HG03558 (cell line): ENCODE measurements around the gene KCNN1.
"Not testable (repeated sequence)": the region's sequence is repeated elsewhere in the genome, so short reads cannot be mapped to it uniquely, and the experiment has no call there.

ENCODE experiments used
- ATAC-seq: cut with Tn5 transposase; IDR thresholded peaks from one replicate; pipeline ENCODE4 v1.9.1; 2021; ENCODE audit warnings: moderate number of reproducible peaks; ENCODE audit not compliant: unreplicated experiment; ENCODE audit errors: extremely low read depth

The KCNN1 gene

DNA sequence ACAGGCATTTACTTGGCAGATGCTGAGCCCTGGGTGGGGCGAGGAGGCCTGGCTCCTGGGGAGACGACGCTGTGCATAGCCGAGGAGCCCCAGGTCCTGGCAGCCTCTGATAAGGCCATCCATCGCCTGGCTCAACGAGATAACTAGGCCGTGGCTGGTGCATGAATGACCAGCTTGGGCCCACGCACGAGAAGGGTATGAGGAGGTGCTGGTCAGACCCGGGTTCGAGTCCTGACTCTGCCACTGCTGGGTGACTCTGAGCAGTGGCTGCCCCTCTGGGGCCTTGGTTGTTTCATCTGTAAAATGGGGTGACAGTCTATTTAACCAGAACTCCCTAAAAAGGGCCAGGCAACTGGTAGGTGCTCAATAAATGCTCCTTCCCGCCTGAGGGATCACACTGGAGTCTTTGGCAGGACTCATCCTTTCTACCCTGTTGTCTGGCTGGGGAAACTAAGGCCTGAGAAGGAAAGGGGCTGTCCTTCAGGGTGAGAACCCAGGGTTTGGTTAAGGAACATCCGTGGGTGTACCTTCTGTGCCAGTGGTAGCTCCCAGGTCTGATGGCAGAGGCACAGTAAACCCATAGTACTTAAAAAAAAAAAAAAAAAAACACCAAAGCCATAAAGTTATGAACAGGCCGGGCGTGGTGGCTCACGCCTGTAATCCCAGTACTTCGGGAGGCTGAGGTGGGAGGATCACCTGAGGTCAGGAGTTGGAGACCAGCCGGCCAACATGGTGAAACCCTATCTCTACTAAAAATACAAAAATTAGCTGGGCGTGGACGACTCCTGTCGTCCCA is 33.0 kb downstream of the KCNN1 start:
- ATAC-seq, result no peak

DNA sequence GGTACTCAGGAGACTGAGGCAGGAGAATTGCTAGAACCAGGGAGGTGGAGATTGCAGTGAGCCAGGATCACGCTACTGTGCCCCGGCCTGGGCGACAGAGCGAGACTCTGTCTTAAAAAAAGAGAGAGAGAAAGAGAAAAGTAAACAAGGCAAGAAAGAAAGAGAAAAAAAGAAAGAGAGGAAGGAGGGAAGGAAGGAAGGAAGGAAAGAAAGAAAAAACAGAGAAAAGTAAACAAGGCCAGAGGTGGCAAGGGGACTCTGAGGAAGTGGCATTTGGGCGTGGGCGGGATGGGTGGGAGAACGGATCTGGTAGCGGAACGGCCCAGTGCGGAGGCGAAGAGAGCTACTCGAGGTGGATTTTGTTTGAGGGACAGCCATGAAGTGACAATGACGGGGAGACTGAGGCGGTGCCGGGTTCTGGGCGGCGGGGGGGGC is 33.6 kb downstream of the KCNN1 start:
- ATAC-seq, result no peak

DNA sequence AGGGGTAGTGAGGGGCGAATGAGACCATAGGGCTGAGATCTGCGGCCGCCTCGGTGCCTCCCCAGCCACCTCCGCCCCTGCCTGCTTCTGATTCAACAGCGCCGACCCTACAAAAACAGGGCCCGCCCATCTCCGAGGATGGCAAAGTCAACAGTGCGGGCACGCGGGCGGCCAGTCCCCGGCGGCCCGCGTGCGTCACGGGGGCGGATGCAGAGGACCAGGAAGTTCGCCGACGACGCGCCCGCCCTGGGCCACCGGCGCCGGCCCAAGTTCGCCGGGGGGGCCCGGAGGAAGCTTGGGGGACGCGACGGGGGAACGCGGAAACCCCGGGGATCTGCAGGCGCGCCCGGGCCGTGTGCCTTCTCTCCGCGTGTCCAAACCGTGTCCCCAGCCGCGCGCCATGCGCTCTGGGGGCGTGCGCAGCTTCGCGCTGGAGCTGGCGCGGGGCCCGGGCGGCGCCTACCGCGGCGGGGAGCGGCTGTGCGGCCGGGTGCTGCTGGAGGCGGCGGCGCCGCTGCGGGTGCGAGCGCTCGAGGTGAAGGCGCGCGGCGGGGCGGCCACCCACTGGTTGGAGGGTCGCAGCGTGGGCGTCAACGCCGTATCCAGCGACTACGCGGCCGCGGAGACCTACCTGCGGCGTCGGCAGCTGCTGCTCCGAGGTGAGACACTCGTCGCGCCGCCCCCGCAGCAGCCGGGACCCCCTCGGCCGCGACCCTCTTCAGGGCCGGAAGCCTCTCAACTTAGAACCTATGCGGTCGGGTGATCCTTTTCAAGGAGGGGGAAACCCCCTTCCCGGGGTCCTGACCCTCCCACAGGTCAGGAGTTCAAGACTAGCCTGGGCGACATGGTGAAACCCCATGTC is 34.2 kb downstream of the KCNN1 start:
- no peak for ATAC-seq

DNA sequence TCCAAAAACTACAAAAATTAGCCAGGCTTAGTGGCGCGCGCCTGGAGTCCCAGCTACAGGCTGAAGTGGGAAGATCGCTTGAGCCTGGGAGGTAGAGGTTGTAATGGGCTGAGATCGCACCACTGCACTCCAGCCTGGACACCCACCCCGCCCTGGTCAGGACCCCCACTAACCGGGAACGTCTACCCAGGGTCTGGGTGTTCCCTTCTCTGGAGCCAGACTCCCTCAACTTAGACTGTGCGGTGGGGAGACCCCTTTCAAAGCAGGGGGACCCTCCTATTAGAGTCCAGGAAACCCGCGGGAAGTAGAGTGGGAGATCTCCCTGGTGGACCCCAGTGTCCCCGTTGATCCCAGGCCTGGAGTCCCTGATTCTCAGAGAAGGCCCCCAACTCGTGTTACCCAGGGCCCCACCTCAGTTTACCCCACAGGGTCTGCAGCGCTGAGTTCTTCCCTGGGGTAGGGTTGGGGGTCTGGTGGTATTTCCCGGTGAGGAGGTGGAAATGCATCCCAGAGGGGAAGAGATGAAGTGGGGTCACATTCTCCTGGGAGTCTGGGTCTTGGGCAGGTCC is 35.0 kb downstream of the KCNN1 start:
- ATAC-seq, result no peak

DNA sequence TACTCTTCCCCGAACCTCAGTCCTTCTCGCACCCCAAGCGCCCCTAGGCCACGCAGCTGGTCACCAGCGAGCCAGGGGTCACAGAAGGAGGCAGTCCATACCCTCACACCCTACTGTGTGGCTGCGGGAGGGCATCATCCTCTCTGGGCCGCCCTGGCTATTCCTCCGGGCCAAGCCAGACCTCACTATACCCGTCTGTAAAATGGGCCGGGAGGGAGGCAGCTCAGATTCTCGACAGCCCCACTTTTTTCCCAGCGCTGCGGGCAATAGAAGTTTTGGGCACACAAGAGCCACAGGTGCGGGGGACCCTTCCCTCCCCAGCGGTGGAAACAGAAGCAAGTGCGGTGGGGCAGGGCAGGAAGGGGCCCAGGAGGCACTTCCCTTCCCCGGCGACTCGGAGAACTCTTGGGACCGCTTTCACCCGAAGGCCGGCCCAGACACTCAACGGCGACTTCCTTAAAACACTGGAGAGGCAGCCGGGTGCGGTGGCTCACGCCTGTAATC is 35.5 kb downstream of the KCNN1 start:
- ATAC-seq, result no peak

DNA sequence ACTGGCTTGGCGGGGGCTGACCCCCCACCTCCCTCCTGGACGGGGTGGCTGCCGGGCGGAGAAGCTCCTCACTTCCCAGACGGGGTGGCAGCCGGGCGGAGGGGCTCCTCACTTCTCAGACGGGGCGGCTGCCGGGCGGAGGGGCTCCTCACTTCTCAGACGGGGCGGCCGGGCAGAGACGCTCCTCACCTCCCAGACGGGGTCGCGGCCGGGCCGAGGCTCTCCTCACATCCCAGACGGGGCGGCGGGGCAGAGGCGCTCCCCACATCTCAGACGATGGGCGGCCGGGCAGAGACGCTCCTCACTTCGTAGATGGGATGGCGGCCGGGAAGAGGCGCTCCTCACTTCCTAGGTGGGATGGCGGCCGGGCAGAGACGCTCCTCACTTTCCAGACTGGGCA is 38.8 kb downstream of the KCNN1 start:
- ATAC-seq, result not testable (repeated sequence)

DNA sequence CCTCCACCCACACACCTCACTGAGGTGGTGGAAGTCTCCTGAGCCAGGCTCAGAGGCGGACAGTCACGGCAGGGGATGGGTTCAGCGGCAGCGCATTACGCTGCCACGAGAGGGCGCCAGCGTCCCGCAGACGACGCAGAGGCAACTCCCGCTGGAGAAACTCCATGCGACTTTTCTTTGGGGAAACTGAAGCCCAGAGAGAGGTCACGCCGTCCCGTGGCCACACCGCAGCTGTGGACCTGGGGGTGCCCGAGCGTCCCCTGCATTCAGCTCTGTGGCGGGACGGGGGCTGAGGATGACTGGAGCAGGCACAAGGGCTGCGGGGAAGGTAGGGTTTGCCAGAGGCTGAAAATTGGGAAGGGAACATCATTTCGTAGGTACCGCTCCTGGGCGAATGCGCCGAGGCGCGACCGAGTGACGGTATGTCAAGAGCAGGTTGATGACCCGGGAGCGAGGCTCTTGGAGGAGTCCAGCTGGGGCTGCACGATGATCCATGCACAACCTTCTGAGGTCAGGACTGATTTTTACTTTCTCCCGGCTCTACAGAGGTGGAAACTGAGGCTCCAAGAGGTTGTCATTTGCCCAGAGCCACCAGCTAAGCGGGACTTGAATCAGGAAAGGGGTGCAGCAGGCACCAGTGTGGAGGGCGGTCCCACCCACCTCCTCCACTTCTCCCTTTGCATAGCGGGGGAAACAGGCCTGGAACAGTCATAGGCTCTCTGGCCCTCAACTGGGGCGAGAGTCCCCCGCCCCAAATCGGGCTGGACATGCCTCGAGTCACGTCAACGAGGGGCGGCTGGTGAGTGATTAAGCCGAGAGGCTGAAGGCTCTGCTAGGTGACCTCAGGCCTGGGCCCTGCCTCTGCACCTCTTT is 40.4 kb downstream of the KCNN1 start:
- ATAC-seq, result no peak

DNA sequence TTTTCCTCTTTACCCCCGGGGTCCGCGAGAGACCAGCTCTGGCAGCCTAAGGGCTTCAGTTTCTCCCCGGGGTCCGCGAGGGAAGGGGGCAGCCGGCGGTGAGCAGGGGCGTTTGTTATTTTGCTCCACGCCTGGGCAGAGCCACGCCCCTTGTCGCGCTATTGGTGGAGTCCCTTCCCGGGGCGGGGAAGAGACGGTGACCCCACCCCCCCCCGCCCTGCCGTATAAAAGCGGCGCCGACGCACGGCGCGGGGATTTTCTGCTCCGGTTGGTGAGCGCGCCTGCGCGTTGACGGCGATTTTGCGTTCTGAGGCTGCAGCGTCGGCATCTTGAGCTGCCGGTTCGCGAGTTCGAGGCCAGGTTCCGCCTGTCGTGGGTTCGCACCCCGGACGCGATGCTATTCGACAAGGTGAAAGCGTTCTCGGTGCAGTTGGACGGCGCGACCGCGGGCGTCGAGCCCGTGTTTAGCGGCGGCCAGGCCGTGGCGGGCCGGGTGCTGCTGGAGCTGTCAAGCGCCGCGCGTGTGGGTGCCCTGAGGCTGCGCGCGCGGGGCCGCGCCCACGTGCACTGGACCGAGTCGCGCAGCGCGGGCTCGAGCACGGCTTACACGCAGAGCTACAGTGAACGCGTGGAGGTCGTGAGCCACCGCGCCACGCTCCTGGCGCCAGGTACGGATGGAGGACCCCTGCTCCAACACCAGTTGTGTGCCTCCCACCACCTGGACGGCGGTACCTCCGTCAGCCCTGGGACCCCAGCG is 41.2 kb downstream of the KCNN1 start, which contains the start of gene ARRDC2:
Gene ARRDC2, plus strand, starts transcription at position 254 of the 757 bp plus-strand sequence. Its CDS starts 141 bp downstream, at position 395.
- no peak for ATAC-seq

DNA sequence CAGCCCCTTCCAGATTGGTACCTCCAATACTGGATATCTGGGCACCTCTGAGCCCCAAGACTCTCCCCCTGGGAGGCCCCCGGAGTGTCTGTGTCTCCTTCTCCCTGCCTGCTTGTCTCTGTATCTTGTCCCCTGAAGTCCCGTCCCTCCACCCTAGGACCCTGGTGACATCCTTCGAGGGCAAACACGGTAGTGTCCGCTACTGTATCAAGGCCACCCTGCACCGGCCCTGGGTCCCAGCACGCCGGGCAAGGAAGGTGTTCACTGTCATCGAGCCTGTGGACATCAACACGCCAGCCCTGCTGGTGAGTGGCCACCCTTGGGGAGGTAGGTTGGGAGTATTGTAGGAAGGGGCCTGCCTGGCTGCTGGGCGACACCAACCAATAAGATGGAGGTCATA is 41.9 kb downstream of the KCNN1 start:
- ATAC-seq, result no peak

DNA sequence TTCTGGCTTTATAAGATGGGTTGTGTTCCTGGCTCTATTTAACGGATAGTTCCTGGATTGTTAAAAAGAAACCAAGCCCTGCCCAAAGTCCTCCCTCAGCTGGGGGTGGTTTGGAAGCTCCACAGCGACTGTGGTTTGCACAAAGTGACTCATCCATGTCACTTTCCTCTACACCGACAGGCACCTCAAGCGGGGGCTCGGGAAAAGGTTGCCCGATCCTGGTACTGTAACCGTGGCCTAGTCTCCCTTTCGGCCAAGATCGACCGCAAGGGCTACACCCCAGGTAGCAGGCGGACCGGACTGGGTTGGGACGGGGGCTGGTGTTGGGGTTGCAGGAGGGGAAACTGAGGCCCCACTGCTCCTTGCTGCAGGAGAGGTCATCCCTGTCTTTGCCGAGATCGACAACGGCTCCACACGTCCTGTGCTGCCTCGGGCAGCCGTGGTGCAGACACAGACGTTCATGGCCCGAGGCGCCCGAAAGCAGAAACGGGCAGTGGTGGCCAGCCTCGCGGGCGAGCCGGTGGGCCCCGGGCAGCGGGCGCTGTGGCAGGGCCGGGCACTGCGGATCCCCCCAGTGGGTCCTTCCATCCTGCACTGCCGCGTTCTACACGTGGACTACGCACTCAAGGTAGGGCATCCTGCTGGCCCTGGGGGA is 42.6 kb downstream of the KCNN1 start:
- ATAC-seq, result no peak

DNA sequence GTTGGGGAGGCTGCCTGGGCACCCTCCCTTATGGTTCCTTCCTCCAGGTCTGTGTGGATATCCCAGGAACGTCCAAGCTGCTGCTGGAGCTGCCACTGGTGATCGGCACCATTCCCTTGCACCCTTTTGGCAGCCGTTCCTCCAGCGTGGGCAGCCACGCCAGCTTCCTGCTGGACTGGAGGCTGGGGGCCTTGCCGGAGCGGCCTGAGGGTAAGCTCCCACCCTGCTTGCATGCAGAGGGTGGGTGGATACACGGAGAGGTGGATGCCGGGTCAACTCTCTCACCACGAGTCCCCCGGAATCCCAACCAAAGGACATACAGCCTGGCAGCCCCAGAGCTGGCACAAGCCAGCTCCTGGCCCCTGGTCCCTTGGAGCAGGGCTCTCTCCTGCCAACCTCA is 43.2 kb downstream of the KCNN1 start:
- no peak for ATAC-seq

DNA sequence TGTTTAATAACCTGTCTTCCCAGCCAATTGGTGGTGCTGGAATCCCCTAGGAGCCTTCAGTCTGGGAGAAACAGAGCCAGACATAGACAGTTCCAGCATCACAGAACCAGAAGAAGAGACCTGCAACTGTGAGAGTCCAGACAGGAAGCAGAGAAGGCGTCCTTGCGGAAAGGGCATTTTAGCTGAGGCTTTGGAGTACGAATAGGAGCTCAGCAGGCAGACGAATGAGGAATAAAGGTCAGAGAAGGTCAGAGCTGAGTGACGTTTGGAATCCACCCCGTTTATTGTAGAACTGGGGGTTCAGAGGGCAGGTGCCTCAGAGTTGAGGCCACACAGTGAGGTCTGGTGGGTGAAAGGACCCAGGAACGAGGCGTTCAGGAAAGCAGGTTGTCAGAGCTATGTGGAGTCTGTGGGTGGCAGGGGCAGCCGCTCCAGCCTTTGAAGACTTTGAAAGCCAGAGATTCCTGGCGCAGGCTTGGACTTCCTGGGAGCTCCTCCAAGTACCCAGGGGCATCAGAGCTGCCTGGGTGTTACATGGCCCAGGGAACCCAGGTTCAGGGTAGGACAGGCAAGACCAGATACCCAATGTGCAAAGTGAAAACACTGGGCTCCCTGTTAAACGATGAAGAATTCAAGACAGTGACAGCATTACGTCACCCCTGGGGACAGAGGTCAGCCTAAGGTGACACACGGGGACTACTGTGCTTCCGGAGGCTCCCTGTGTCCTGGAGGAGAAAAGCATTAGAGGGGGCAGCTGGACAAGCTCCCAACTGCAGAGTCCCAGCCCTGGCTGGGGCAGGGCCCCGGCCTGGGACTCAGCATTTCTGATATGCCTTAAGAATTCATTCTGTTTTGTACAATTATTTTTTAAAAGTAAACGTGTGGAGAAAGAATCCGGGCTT is 46.6 kb downstream of the KCNN1 start:
- ATAC-seq, result no peak

DNA sequence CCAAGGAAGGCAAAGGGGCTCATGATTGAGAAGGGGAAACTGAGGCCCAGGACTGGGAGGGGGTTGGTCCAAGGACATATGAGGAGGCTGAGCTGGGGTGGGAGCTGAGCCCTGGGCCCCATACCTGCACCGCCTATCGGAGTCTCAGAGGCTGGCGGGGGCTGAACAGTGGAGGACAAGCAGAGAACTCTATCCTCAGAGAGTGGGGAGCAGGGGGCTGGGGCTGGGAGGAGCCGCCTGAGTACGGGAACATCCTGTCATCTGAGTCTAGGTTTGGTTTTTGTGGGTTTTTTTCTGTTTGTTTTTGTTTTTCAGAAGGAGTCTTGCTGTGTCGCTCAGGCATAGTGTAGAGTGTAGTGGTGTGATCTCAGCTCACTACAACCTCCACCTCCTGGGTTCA is 47.3 kb downstream of the KCNN1 start:
- ATAC-seq, result no peak

DNA sequence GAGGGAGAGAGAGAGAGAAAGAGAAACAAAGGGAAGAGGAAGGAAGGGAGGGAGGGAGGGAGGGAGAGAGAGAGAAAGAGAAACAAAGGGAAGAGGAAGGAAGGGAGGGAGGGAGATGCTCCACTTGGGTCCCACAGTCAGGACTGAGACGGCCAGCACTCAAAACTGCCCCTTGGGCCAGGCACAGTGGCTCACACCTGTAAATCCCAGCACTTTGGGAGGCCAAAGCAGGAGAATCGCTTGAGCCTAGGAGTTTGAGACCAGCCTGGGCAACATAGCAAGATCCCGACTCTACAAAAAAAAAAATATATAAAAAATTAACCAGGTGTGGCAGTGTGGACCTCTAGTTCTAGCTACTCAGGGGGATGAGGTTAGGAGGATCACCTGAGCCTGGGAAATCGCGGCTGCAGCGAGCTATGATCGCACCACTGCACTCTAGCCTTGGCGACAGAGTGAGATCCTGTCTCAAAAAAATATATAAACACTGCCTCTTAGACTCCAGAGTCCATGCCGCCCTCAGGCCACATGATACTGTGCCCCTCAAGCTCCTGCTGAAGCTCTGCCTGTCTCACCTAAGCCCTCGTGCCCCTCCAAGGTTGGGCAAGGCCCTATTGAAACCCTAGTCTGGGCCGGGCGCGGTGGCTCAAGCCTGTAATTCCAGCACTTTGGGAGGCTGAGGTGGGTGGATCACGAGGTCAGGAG is 49.5 kb downstream of the KCNN1 start:
- ATAC-seq, result no peak

DNA sequence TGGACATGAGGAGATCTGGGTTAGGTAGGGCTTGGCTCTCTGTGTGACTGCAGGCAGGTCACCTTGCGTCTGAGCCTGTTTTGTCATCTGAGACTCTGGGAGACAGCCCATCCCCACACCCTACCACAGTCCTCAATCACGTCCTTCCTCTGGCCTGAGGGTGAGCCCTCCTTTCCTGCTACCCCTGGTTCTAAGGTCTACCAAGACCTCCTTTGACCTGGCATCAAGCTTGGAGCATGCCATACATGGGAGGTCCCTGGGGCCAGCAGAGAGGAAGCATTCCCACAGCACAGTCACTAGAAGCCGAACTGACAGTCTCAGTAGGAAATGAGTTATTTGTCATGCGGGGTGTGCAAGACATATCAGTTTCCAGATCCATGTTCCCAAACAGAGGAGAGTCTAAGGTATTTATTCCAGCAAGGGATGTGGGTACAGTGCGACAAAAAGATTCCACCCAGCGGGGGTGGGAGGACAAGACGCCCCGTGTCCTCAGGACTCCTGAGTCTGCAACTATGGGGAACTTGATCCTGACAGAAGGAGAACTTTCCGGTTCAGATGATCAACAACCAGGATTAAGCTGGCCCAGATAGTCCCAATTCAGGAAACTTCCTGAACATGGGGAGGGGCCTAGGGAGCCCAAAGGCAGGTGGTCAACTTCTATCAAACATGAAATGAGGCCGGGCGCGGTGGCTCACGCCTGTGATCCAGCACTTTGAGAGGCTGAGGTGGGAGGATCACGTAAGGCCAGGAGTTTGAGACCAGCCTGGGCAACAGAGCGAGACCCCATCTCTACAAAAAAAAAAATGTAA is 50.6 kb downstream of the KCNN1 start:
- no peak for ATAC-seq
